MCF 10A (cell line): ENCODE data around the gene RFC1. TPM values are rescaled to one million over a fixed set of nuclear protein-coding genes. Genes with fewer than 3 reads are reported as not detected.
A peak's percentile ranks its signal among the peaks of the same experiment; 100 is the strongest.
"Not testable (repeated sequence)": the region's sequence is repeated elsewhere in the genome, so short reads cannot be mapped to it uniquely, and the experiment has no call there.

Experiments used
- BruUV-seq: library from RNA; stranded (reverse); fragments of 400-500 nt; replicated peaks from 2 replicates; lab custom pipeline; 2021; lab: Mats Ljungman, UMichigan
- CTCF ChIA-PET: fragments of 300-600 bp; sonication (Branson Sonifier 250); formaldehyde crosslinking; extraction: SDS; loops from one replicate; lab custom pipeline; 2021; ENCODE audit warnings: antibody characterized with exemption, inconsistent platforms; lab: Yijun Ruan, JAX
- POLR2A ChIA-PET: fragments of 300-600, 350-650 bp; sonication (Branson Sonifier 250); formaldehyde crosslinking; extraction: SDS; loops from one replicate; lab custom pipeline; 2020; ENCODE audit warnings: antibody characterized with exemption, inconsistent platforms; lab: Yijun Ruan, JAX
- DNase-seq: peaks from one replicate; pipeline ENCODE4 v3.0.0-alpha.2; 2018; ENCODE audit not compliant: unreplicated experiment
- H3K27ac Mint-ChIP-seq: one replicate; pipeline ENCODE4 v1.8.0; 2022; ENCODE audit warnings: mild to moderate bottlenecking, low read depth, mixed read lengths; ENCODE audit not compliant: unreplicated experiment
- H3K27me3 Mint-ChIP-seq: one replicate; pipeline ENCODE4 v1.8.0; 2022; ENCODE audit warnings: mixed read lengths; ENCODE audit not compliant: insufficient read depth, unreplicated experiment
- H3K36me3 Mint-ChIP-seq: one replicate; pipeline ENCODE4 v1.8.0; 2022; ENCODE audit warnings: mild to moderate bottlenecking, moderate library complexity, mixed read lengths; ENCODE audit not compliant: insufficient read depth, unreplicated experiment
- H3K4me1 Mint-ChIP-seq: one replicate; pipeline ENCODE4 v1.8.0; 2022; ENCODE audit warnings: mixed read lengths; ENCODE audit not compliant: insufficient read depth, unreplicated experiment
- H3K4me3 Mint-ChIP-seq: one replicate; pipeline ENCODE4 v1.8.0; 2022; ENCODE audit warnings: mild to moderate bottlenecking, moderate library complexity, mixed read lengths; ENCODE audit not compliant: unreplicated experiment
- H3K9me3 Mint-ChIP-seq: one replicate; pipeline ENCODE4 v1.8.0; 2022; ENCODE audit warnings: mixed read lengths; ENCODE audit not compliant: unreplicated experiment
- CTCF ChIP-seq: fragments of 200-600 bp; IDR thresholded peaks from one replicate; pipeline ENCODE4 v1.8.0; 2022; ENCODE audit warnings: antibody characterized with exemption, mild to moderate bottlenecking; ENCODE audit not compliant: unreplicated experiment
- intact Hi-C: fragments of 100-400 bp; cut with micrococcal nuclease; formaldehyde crosslinking; loops from 2 replicates; pipeline ENCODE4 v1.14.1; 2022
- total RNA-seq: library from RNA; stranded (reverse); gene quantifications from 2 replicates; pipeline ENCODE4 v1.2.3, GENCODE V29; 2022

RFC1 gene
- total RNA-seq, 1 experiment from 2014 or later = 99.5 TPM

GRCh38 chr4:39357002-39357401 is 9.2 kb downstream of the RFC1 start:
- Mint-ChIP-seq H3K4me3 (no peak overlapping the region), H3K36me3 (peaks cover 8% of the 10 kb centered on the region), H3K4me1 (peaks cover 29% of the 10 kb centered on the region), H3K27ac (no peak overlapping the region), H3K27me3 (no peaks in the 10 kb centered on the region), H3K9me3 (no peaks in the 10 kb centered on the region)
- intact Hi-C loops = no loop called here
- no TSS peak for BruUV-seq
- no peak for DNase-seq
- ChIA-PET CTCF (interaction anchor here (0.6 to 1.1 kb wide), 3 partner anchors 8 to 1531 kb away, joined by 3 read pairs; no protein-coding TSS in a partner anchor), POLR2A (interaction anchor here (2.8 to 9.0 kb wide), 2 partner anchors 9 to 102 kb away, joined by 8 to 105 read pairs; partner anchors contain the start of genes LIAS, RFC1 and RPL9)
- no peak for TF ChIP-seq CTCF

GRCh38 chr4:39354254-39354552 is 12.0 kb downstream of the RFC1 start:
- Mint-ChIP-seq H3K9me3 (no peaks in the 10 kb centered on the region), H3K27me3 (no peaks in the 10 kb centered on the region), H3K36me3 (peaks cover 20% of the 10 kb centered on the region), H3K27ac (peak overlapping the region; percentile 99), H3K4me1 (peaks cover 27% of the 10 kb centered on the region), H3K4me3 (peak overlapping the region; percentile 78)
- no peak for TF ChIP-seq CTCF
- ChIA-PET CTCF (interaction anchor here (1.0 kb wide), 1 partner anchor 12 kb away, joined by 3 read pairs; the partner anchor contains the start of gene RFC1), POLR2A (interaction anchor here (0.6 to 9.0 kb wide), 7 partner anchors 9 to 173 kb away, joined by 3 to 105 read pairs (median 5); partner anchors contain the start of genes RFC1, RPL9 and UGDH)
- TSS peak; percentile 68 for BruUV-seq
- intact Hi-C loops = no loop called here
- no peak for DNase-seq

GRCh38 chr4:39353478-39354253 is 12.5 kb downstream of the RFC1 start:
- no peaks in the 10 kb centered on the region for H3K27me3 Mint-ChIP-seq
- no peak for TF ChIP-seq CTCF
- H3K36me3 Mint-ChIP-seq = peaks cover 24% of the 10 kb centered on the region
- H3K4me1 Mint-ChIP-seq = peaks cover 27% of the 10 kb centered on the region
- no peaks in the 10 kb centered on the region for H3K9me3 Mint-ChIP-seq
- CTCF ChIA-PET = interaction anchor here (0.6 to 1.0 kb wide), 2 partner anchors 12 to 494 kb away, joined by 3 to 4 read pairs; partner anchors contain the start of gene RFC1
- TSS peak; percentile 91 for BruUV-seq
- POLR2A ChIA-PET = interaction anchor here (0.5 to 9.0 kb wide), 13 partner anchors 9 to 464 kb away, joined by 3 to 105 read pairs (median 3); partner anchors contain the start of genes RFC1, RPL9 and UGDH
- H3K4me3 Mint-ChIP-seq = peak overlapping the region; percentile 78
- peak; percentile 55 for DNase-seq
- intact Hi-C loops = no loop called here
- peak overlapping the region; percentile 99 for H3K27ac Mint-ChIP-seq

GRCh38 chr4:39353149-39353477 is 13.0 kb downstream of the RFC1 start:
- Mint-ChIP-seq H3K4me3 (peak overlapping the region; percentile 78), H3K27ac (peak overlapping the region; percentile 99), H3K4me1 (peaks cover 29% of the 10 kb centered on the region), H3K36me3 (peaks cover 24% of the 10 kb centered on the region)
- H3K27me3 Mint-ChIP-seq, BruUV-seq, DNase-seq, intact Hi-C loops, H3K9me3 Mint-ChIP-seq: not testable (repeated sequence)
- ChIA-PET POLR2A (interaction anchor here (0.7 to 9.0 kb wide), 10 partner anchors 8 to 464 kb away, joined by 3 to 105 read pairs (median 4); partner anchors contain the start of genes RFC1 and RPL9), CTCF (interaction anchor here (0.6 kb wide), 1 partner anchor 494 kb away, joined by 4 read pairs; no protein-coding TSS in a partner anchor)
